Neural progenitor cell (in vitro differentiated cells): ENCODE results near the gene SAPCD2. TPM values are rescaled to one million over a fixed set of nuclear protein-coding genes. Genes with fewer than 3 reads are reported as not detected.

Source experiments
- DNase-seq: peaks from one replicate; pipeline ENCODE4 v3.0.0-alpha.2; 2016; ENCODE audit warnings: low spot score
- H2AFZ ChIP-seq: fragments of 200-600 bp; sonication (generic); replicated peaks from 2 replicates; pipeline ENCODE4 v1.6.1; 2016; ENCODE audit warnings: antibody characterized with exemption
- H3F3A ChIP-seq: fragments of 200-600 bp; sonication (generic); 2 replicates; pipeline ENCODE4 v1.6.1; 2016; ENCODE audit warnings: antibody characterized with exemption, low read depth
- H3K27ac ChIP-seq: fragments of 200-600 bp; sonication (generic); 2 replicates; pipeline ENCODE4 v1.5.1; 2016; ENCODE audit warnings: mild to moderate bottlenecking
- H3K27me3 ChIP-seq: fragments of 200-600 bp; sonication (generic); 2 replicates; pipeline ENCODE4 v1.6.1; 2016; ENCODE audit warnings: mild to moderate bottlenecking, moderate library complexity
- H3K36me3 ChIP-seq: fragments of 200-600 bp; sonication (generic); 2 replicates; pipeline ENCODE4 v1.5.1; 2016
- H3K4me1 ChIP-seq: fragments of 200-600 bp; sonication (generic); 2 replicates; pipeline ENCODE4 v1.6.1; 2016; ENCODE audit warnings: mixed run types
- H3K4me2 ChIP-seq: fragments of 200-600 bp; sonication (generic); 2 replicates; pipeline ENCODE4 v1.6.1; 2016
- H3K4me3 ChIP-seq: fragments of 200-600 bp; sonication (generic); 2 replicates; pipeline ENCODE4 v1.5.1; 2016
- H3K79me2 ChIP-seq: fragments of 200-600 bp; sonication (generic); 2 replicates; pipeline ENCODE4 v1.6.1; 2016; ENCODE audit warnings: low read depth
- H3K9ac ChIP-seq: fragments of 200-600 bp; sonication (generic); 2 replicates; pipeline ENCODE4 v1.6.1; 2016
- H3K9me3 ChIP-seq: fragments of 200-600 bp; sonication (generic); 2 replicates; pipeline ENCODE4 v1.5.1; 2016; ENCODE audit warnings: low read depth
- H4K20me1 ChIP-seq: fragments of 200-600 bp; sonication (generic); 2 replicates; pipeline ENCODE4 v1.6.1; 2016; ENCODE audit warnings: low read depth
- H3K27ac Mint-ChIP-seq: 3 replicates; pipeline ENCODE4 v1.8.0; 2021; ENCODE audit warnings: mixed read lengths
- H3K27me3 Mint-ChIP-seq: 2 replicates; pipeline ENCODE4 v1.8.0; 2022; ENCODE audit warnings: low read depth, mild to moderate bottlenecking, inconsistent platforms, moderate library complexity, mixed read lengths; ENCODE audit not compliant: insufficient read depth
- H3K36me3 Mint-ChIP-seq: 3 replicates; pipeline ENCODE4 v1.8.0; 2021; ENCODE audit warnings: mixed read lengths
- H3K4me1 Mint-ChIP-seq: 3 replicates; pipeline ENCODE4 v1.8.0; 2021; ENCODE audit warnings: mixed read lengths
- H3K4me3 Mint-ChIP-seq: 3 replicates; pipeline ENCODE4 v1.8.0; 2021; ENCODE audit warnings: mild to moderate bottlenecking, moderate library complexity, mixed read lengths
- H3K9me3 Mint-ChIP-seq: 3 replicates; pipeline ENCODE4 v1.8.0; 2020; ENCODE audit warnings: mixed read lengths
- CTCF ChIP-seq: fragments of 200-600 bp; sonication (generic); IDR thresholded peaks from 2 replicates; pipeline ENCODE4 v1.5.1; 2017; ENCODE audit warnings: antibody characterized with exemption, mild to moderate bottlenecking
- EZH2 ChIP-seq: fragments of 200-600 bp; sonication (generic); IDR thresholded peaks from 2 replicates; pipeline ENCODE4 v1.6.1; 2017; ENCODE audit warnings: antibody characterized with exemption, mild to moderate bottlenecking, moderate library complexity
- EZH2phosphoT487 ChIP-seq: fragments of 200-600 bp; sonication (generic); IDR thresholded peaks from 2 replicates; pipeline ENCODE4 v1.6.1; 2017; ENCODE audit warnings: antibody characterized with exemption
- total RNA-seq: library from RNA; depleted of rRNA; stranded (reverse); fragments of >200 nt; gene quantifications from 2 replicates; pipeline ENCODE4 v1.2.3, GENCODE V29; 2015; ENCODE audit warnings: low replicate concordance

SAPCD2 gene
- total RNA-seq, 1 donor from 2014 or later: 5.7 TPM

GRCh38 chr9:137020771-137021567 lies 49.4 kb downstream of the SAPCD2 start:
- Mint-ChIP-seq H3K36me3 (peaks cover 4% of the 10 kb centered on the region), H3K4me3 (no peak overlapping the region), H3K27me3 (peaks cover 3% of the 10 kb centered on the region), H3K4me1 (peaks cover 4% of the 10 kb centered on the region), H3K9me3 (no peaks in the 10 kb centered on the region), H3K27ac (no peak overlapping the region)
- no peaks in the 10 kb centered on the region for H3K36me3 ChIP-seq
- H3K79me2 ChIP-seq: no peaks in the 10 kb centered on the region
- H3K27me3 ChIP-seq: no peaks in the 10 kb centered on the region
- peaks cover 17% of the 10 kb centered on the region for H3K4me1 ChIP-seq
- H3K9ac ChIP-seq: no peak overlapping the region
- H4K20me1 ChIP-seq: peaks cover 8% of the 10 kb centered on the region
- TF ChIP-seq EZH2phosphoT487 (no peak), CTCF (no peak), EZH2 (no peak)
- no peak overlapping the region for H3K27ac ChIP-seq
- no peak overlapping the region for H3K4me2 ChIP-seq
- no peak overlapping the region for H2AFZ ChIP-seq
- H3K9me3 ChIP-seq: no peaks in the 10 kb centered on the region
- no peak for DNase-seq
- no peak overlapping the region for H3K4me3 ChIP-seq
- peaks cover 7% of the 10 kb centered on the region for H3F3A ChIP-seq

DNA sequence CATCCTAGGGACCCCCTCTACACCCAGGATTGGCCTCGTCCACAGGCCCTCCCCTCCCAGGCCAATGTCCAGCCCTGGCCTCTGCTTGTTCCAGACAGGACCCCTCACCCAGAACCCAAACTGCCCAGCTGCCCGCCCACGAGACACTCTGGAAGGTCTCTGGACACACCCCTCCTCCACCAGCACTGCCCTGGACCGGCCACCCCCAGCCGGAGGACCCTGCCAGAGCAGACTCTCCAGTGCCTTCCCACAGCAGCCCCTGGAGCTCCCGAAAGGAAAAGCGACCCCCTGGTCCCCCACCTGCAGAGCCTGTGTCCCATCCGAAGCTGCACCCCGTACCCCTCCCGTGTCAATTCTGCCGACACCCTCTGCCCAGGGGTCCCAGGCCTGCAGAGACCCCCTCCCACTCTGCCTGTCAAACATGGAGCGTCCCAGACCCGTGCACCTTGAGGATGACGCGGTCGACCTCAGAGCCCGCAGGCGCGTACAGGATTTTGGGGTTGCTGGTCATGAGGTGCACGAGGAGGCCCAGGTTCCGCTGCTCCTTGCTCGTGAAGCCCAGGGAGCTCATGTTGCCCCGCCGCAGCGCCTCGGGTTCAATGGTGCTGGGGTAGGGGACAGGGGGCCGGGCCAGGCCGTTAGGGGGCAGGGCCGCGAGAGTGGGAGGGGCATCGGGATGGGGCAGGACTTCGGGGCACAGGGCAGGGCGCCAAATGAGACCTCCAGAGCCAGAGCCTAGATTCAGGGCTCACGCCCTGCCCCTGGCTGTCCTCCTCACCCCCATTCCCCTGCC lies 50.3 kb downstream of the SAPCD2 start:
- peaks cover 4% of the 10 kb centered on the region for H3K36me3 Mint-ChIP-seq
- H3K4me1 ChIP-seq: peaks cover 11% of the 10 kb centered on the region
- H3K27ac Mint-ChIP-seq: no peak overlapping the region
- TF ChIP-seq EZH2phosphoT487 (no peak), CTCF (no peak), EZH2 (no peak)
- no peak overlapping the region for H2AFZ ChIP-seq
- H3F3A ChIP-seq: peaks cover 7% of the 10 kb centered on the region
- no peaks in the 10 kb centered on the region for H3K79me2 ChIP-seq
- no peak overlapping the region for H3K27ac ChIP-seq
- H3K27me3 Mint-ChIP-seq: peaks cover 5% of the 10 kb centered on the region
- H3K27me3 ChIP-seq: no peaks in the 10 kb centered on the region
- peak overlapping the region; percentile 67 for H3K4me3 Mint-ChIP-seq
- H3K9me3 ChIP-seq: no peaks in the 10 kb centered on the region
- no peaks in the 10 kb centered on the region for H3K36me3 ChIP-seq
- DNase-seq: no peak
- no peak overlapping the region for H3K4me3 ChIP-seq
- no peaks in the 10 kb centered on the region for H3K4me1 Mint-ChIP-seq
- no peaks in the 10 kb centered on the region for H3K9me3 Mint-ChIP-seq
- H4K20me1 ChIP-seq: peaks cover 8% of the 10 kb centered on the region
- no peak overlapping the region for H3K9ac ChIP-seq
- no peak overlapping the region for H3K4me2 ChIP-seq

DNA sequence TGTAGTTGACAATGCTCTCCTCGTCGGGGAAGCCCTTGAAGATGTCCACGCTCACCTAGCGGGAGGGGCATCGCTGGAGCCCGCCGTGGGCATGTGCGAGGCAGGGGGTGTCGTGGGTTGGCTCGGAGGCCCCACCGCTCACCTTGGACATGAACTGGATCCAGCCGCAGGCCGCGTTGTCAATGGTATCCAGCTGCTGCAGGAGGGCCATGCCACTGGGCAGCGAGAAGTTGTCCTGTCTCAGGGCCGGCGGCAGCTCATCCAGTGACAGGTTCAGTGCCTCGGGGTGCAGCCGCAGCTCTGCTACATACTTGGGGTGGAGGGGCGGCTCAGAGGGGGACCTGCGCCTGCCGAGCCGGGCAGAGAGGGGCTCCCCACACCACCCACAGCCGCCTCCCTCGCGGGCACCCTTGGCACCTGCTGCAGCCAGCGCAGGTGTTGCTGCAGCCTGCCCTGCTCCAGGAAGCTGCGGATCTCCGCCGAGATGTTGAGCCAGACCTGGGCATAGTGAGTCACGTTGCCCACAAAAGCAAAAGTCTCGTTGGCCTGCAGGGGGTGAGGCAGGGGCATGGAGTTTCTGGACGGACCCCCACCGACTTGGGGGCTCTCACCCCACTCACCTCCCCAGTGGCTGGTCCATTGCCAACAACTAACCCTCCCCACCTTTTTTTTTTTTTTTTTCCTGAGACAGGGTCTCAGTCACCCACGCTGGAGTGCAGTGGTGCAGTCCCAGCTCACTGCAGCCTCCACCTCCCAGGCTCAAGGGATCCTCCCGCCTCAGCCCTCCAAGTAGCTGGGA lies 51.4 kb downstream of the SAPCD2 start:
- H3K36me3 ChIP-seq: no peaks in the 10 kb centered on the region
- no peaks in the 10 kb centered on the region for H3K4me1 Mint-ChIP-seq
- peaks cover 8% of the 10 kb centered on the region for H4K20me1 ChIP-seq
- peaks cover 5% of the 10 kb centered on the region for H3K27me3 Mint-ChIP-seq
- no peak overlapping the region for H3K4me3 Mint-ChIP-seq
- TF ChIP-seq CTCF: no peak
- no peak for TF ChIP-seq EZH2
- no peak for TF ChIP-seq EZH2phosphoT487
- DNase-seq: no peak
- H3K9me3 ChIP-seq: no peaks in the 10 kb centered on the region
- H3K27ac Mint-ChIP-seq: no peak overlapping the region
- peaks cover 4% of the 10 kb centered on the region for H3K36me3 Mint-ChIP-seq
- no peaks in the 10 kb centered on the region for H3K27me3 ChIP-seq
- no peak overlapping the region for H3K27ac ChIP-seq
- peaks cover 11% of the 10 kb centered on the region for H3K4me1 ChIP-seq
- H3F3A ChIP-seq: peaks cover 7% of the 10 kb centered on the region
- H2AFZ ChIP-seq: no peak overlapping the region
- H3K4me2 ChIP-seq: no peak overlapping the region
- H3K9me3 Mint-ChIP-seq: no peaks in the 10 kb centered on the region
- H3K9ac ChIP-seq: no peak overlapping the region
- no peaks in the 10 kb centered on the region for H3K79me2 ChIP-seq
- no peak overlapping the region for H3K4me3 ChIP-seq
